HG02870 (cell line): ENCODE results near the gene NME2.
"Not testable (repeated sequence)": the region's sequence is repeated elsewhere in the genome, so short reads cannot be mapped to it uniquely, and the experiment has no call there.

Source experiments
- ATAC-seq: cut with Tn5 transposase; IDR thresholded peaks from one replicate; pipeline ENCODE4 v1.9.1; 2021; ENCODE audit warnings: mild to moderate bottlenecking, moderate library complexity; ENCODE audit not compliant: unreplicated experiment

Gene NME2

GRCh38 chr17:51166198-51166986 is at the start of gene NME2:
NME2 (plus strand) TSS chr17:51166411; CDS start chr17:51166831, 420 bp downstream.
- ATAC-seq, result peak; percentile 84

- no peak for ATAC-seq
Measured at GRCh38 chr17:51118330-51119195, 47.6 kb upstream of the NME2 start.

DNA sequence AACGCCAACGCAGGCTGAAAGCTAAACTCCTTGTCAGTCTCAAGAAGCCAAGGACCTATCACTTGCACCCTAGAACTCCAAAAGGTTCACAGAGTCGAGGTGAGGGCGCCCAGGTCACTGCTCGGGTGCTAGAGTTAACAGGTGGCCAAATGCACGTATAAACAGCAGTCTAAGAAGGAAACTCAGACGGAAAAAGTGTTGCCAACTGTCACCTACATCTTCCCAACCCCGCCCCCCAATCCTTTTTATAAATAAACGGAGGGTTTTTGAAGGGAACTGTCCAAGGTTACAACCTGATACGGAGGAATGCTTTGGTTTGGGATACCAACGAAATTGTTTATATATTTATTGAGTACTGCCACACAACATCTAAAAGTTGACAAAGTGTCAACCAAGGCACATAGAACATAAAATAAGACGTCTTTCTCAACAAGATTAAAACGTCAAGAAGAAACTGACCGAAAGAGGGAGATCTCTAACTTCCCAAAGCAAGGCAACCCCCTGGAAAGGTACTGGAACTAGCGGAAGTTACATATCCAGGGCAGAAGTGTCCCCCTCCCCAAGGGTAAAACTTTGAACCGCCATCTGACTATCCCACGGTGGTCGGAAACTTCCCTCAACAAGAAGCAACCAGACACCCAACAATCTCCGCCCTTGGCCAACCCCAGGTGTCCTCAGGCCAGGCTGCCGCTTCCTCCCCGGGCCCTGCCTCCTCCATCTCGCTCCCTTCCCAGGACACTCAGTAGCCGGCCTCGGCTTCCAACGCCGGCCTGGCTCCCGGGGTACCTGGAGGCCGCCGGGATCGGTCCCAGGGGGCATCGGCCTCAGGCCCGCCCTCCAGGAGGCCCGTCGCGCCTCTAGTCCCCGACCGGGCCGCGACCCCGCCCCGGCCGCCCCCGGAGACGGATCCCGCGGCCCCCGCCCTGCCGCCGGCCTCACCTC is 46.5 kb upstream of the NME2 start:
- peak; percentile 23 for ATAC-seq

GRCh38 chr17:51120357-51120738 is 45.9 kb upstream of the NME2 start:
- peak; percentile 34 for ATAC-seq

- ATAC-seq, result peak; percentile 67
Measured at GRCh38 chr17:51120739-51121619, 45.2 kb upstream of the NME2 start, which contains the start of gene SPAG9. SPAG9 (minus strand) TSS chr17:51120868; CDS start chr17:51120656, 212 bp downstream.

- ATAC-seq, result peak; percentile 35
Measured at GRCh38 chr17:51121620-51122472, 44.4 kb upstream of the NME2 start.

GRCh38 chr17:51122473-51123115 is 43.6 kb upstream of the NME2 start:
- not testable (repeated sequence) for ATAC-seq

- no peak for ATAC-seq
Measured at GRCh38 chr17:51124640-51125503, 41.3 kb upstream of the NME2 start.

DNA sequence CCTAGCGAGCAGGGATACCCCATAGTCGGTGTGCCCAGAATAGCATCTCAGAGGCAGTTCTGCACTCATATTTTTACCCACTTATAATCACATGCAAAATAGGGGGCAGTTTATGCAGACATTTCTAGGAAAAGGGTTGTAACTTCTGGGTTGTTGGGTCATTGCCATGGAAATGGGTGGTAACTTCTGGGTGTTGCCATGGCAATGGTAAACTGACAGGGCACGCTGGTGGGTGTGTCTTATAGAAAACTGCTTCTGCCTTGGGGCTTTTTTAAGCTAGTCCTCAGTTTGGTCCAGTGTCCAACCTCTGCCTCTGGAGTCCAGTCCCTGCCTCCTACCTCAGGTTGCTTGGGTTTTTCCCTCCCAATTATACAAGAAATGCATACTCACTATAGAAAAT is 38.1 kb upstream of the NME2 start:
- ATAC-seq, result no peak

- peak; percentile 44 for ATAC-seq
Measured at GRCh38 chr17:51132964-51133319, 33.3 kb upstream of the NME2 start.

GRCh38 chr17:51133365-51133764 is 32.8 kb upstream of the NME2 start:
- ATAC-seq, result no peak

GRCh38 chr17:51135956-51136355 is 30.3 kb upstream of the NME2 start:
- no peak for ATAC-seq

DNA sequence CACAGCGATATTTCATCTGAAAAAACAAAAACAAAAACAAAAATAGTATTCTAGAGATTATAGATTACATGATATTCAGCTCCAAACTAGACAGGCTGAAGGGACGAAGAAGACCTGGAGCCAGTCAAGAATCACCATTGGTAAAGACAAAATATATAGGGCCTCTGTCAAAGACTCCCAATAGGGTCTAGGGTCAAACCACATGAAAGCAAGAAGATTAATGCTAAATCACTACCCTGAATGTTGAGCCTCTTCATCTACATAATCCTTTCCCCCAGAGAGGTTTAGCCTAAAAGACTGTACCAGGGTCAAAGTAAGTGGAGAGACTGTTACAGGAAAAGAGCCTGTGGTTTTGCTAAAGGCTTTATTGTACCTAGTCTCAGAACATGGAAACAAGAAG is 23.6 kb upstream of the NME2 start:
- ATAC-seq, result no peak

GRCh38 chr17:51144266-51145022 is 21.8 kb upstream of the NME2 start:
- ATAC-seq, result no peak

GRCh38 chr17:51147650-51148049 is 18.6 kb upstream of the NME2 start:
- no peak for ATAC-seq

DNA sequence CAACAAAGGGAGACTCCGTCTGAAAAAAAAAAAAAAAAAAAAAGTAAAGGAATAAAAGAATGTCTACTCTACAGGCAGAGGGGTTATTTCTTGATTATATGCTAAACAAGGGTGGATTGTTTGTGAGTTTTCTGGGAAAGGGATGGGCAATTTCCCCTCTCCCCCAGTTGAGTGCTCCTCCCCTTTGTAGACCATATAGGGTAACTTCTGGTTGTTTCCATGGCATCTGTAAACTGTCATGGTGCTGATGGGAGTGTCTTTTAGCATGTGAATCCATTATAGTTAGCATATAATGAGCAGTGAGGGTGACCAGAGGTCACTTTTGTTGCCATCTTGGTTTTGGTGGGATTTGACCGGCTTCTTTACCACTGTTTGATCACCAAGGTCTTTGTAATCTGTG is 17.0 kb upstream of the NME2 start:
- ATAC-seq, result no peak

- no peak for ATAC-seq
Measured at GRCh38 chr17:51150932-51151331, 15.3 kb upstream of the NME2 start.
